ENCODE data around the gene ALLC. TPM values are rescaled to one million over a fixed set of nuclear protein-coding genes. Genes with fewer than 3 reads are reported as not detected.

Gene ALLC
- total RNA-seq, 1 donor from 2014 or later: not detected

GRCh38 chr2:3728104-3729054, 70.4 kb downstream of the ALLC start:
- intact Hi-C loops (cut with DNase I): loop anchor here (5.0 kb wide), 1 partner anchor 54 kb away; no protein-coding TSS in a partner anchor

GRCh38 chr2:3729055-3729448, 71.1 kb downstream of the ALLC start:
- H3K27ac ChIP-seq: no peak overlapping the region
- H3K27me3 ChIP-seq: no peaks in the 10 kb centered on the region
- H3K36me3 ChIP-seq: no peaks in the 10 kb centered on the region
- no peak for DNase-seq (ENCODE audit: low spot score in 2 of 2)
- no peaks in the 10 kb centered on the region for H3K4me1 ChIP-seq
- H3K4me3 ChIP-seq: no peak overlapping the region
- intact Hi-C loops (cut with DNase I): loop anchor here (5.0 kb wide), 1 partner anchor 53 kb away; no protein-coding TSS in a partner anchor
- TF ChIP-seq CTCF (IDR thresholded peaks at IDR 0.05): no peak
- H3K9me3 ChIP-seq: no peaks in the 10 kb centered on the region

More at GRCh38 chr2:3728104-3729054, 70.4 kb downstream of the ALLC start:
- no peaks in the 10 kb centered on the region for H3K27me3 ChIP-seq
- peak; percentile 41 to 54 (median 49) for TF ChIP-seq CTCF (IDR thresholded peaks at IDR 0.05)
- peak overlapping the region in 1 of 2 donors; percentile 35 for H3K4me3 ChIP-seq
- H3K27ac ChIP-seq: no peak overlapping the region
- no peak for DNase-seq (ENCODE audit: low spot score in 2 of 2)
- H3K9me3 ChIP-seq: no peaks in the 10 kb centered on the region
- no peaks in the 10 kb centered on the region for H3K4me1 ChIP-seq
- H3K36me3 ChIP-seq: no peaks in the 10 kb centered on the region

- Histone ChIP-seq H3K9me3 (no peaks in the 10 kb centered on the region), H3K4me3 (no peak overlapping the region), H3K36me3 (no peaks in the 10 kb centered on the region), H3K27ac (no peak overlapping the region), H3K27me3 (no peaks in the 10 kb centered on the region), H3K4me1 (no peaks in the 10 kb centered on the region)
- no peak for TF ChIP-seq CTCF (IDR thresholded peaks at IDR 0.05)
- no peak for DNase-seq (ENCODE audit: low spot score in 2 of 2)
- intact Hi-C loops (cut with DNase I): loop anchor here (5.0 kb wide), 1 partner anchor 53 kb away; no protein-coding TSS in a partner anchor
Observed at GRCh38 chr2:3729786-3730185, 71.8 kb downstream of the ALLC start.

- no peaks in the 10 kb centered on the region for H3K9me3 ChIP-seq
- intact Hi-C loops (cut with DNase I): no loop called here
- H3K4me1 ChIP-seq: no peaks in the 10 kb centered on the region
- no peak for TF ChIP-seq CTCF (IDR thresholded peaks at IDR 0.05)
- no peaks in the 10 kb centered on the region for H3K27me3 ChIP-seq
- H3K4me3 ChIP-seq: no peak overlapping the region
- no peak overlapping the region for H3K27ac ChIP-seq
- H3K36me3 ChIP-seq: no peaks in the 10 kb centered on the region
- DNase-seq (ENCODE audit: low spot score in 2 of 2): no peak
Observed at GRCh38 chr2:3730646-3731045, 72.6 kb downstream of the ALLC start.

- TF ChIP-seq CTCF (IDR thresholded peaks at IDR 0.05): no peak
- intact Hi-C loops (cut with DNase I): no loop called here
- Histone ChIP-seq H3K4me1 (no peaks in the 10 kb centered on the region), H3K27ac (no peak overlapping the region), H3K27me3 (no peaks in the 10 kb centered on the region), H3K9me3 (no peaks in the 10 kb centered on the region), H3K36me3 (no peaks in the 10 kb centered on the region), H3K4me3 (no peak overlapping the region)
- no peak for DNase-seq (ENCODE audit: low spot score in 2 of 2)
Observed at GRCh38 chr2:3731829-3732228, 73.8 kb downstream of the ALLC start.

Data from ascending aorta (tissue), 2 donors.